ENCODE results near the gene SLX9.

Gene SLX9

GRCh38 chr21:45002381-45003204 is 62.8 kb downstream of the SLX9 start:
- TF ChIP-seq TARDBP (IDR thresholded peaks at IDR 0.05), result no peak
- TF ChIP-seq ZNF384 (IDR thresholded peaks at IDR 0.05), result no peak
- no peak for TF ChIP-seq FOXA1 (IDR thresholded peaks at IDR 0.05)
- no peak for TF ChIP-seq SUZ12 (IDR thresholded peaks at IDR 0.05)
- no peak for TF ChIP-seq ELF4 (IDR thresholded peaks at IDR 0.05)
- TF ChIP-seq FOXM1 (IDR thresholded peaks at IDR 0.05; ENCODE audit: borderline replicate concordance), result no peak
- no peak for TF ChIP-seq NFRKB (IDR thresholded peaks at IDR 0.05)
- TF ChIP-seq PKNOX1 (IDR thresholded peaks at IDR 0.05), result no peak
- no peak for TF ChIP-seq ARNT (IDR thresholded peaks at IDR 0.05)
- no peak for TF ChIP-seq BHLHE40 (IDR thresholded peaks at IDR 0.05; ENCODE audit: borderline replicate concordance)
- TF ChIP-seq CTBP1 (IDR thresholded peaks at IDR 0.05; ENCODE audit: borderline replicate concordance), result no peak
- no peak for DNase-seq (ENCODE audit: extremely low spot score)
- CTCF ChIA-PET, result no interaction called here
- POLR2A ChIA-PET, result no interaction called here

- CTCF ChIA-PET, result no interaction called here
Measured at GRCh38 chr21:45003331-45004058, 63.7 kb downstream of the SLX9 start.

GRCh38 chr21:45004059-45004422 is 64.2 kb downstream of the SLX9 start:
- TF ChIP-seq ZNF384 (IDR thresholded peaks at IDR 0.05), result no peak
- TF ChIP-seq BHLHE40 (IDR thresholded peaks at IDR 0.05; ENCODE audit: borderline replicate concordance), result no peak
- TF ChIP-seq PKNOX1 (IDR thresholded peaks at IDR 0.05), result no peak
- no peak for TF ChIP-seq HDGF (IDR thresholded peaks at IDR 0.05; ENCODE audit: borderline replicate concordance)
- TF ChIP-seq NFRKB (IDR thresholded peaks at IDR 0.05), result no peak
- TF ChIP-seq LEF1 (IDR thresholded peaks at IDR 0.05; ENCODE audit: borderline replicate concordance), result no peak
- no peak for TF ChIP-seq CTBP1 (IDR thresholded peaks at IDR 0.05; ENCODE audit: borderline replicate concordance)
- TF ChIP-seq SUZ12 (IDR thresholded peaks at IDR 0.05), result no peak
- no peak for TF ChIP-seq SP1 (IDR thresholded peaks at IDR 0.05)
- TF ChIP-seq FOXK2 (IDR thresholded peaks at IDR 0.05), result no peak
- no peak for TF ChIP-seq FOXM1 (IDR thresholded peaks at IDR 0.05; ENCODE audit: borderline replicate concordance)
- no peak for TF ChIP-seq ELF4 (IDR thresholded peaks at IDR 0.05)
- TF ChIP-seq L3MBTL2 (conservative IDR thresholded peaks at IDR 0.05), result no peak
- DNase-seq (ENCODE audit: extremely low spot score), result no peak
- POLR2A ChIA-PET, result no interaction called here
- CTCF ChIA-PET, result no interaction called here

More at GRCh38 chr21:45003331-45004058, 63.7 kb downstream of the SLX9 start:
- POLR2A ChIA-PET, result no interaction called here
- no peak for DNase-seq (ENCODE audit: extremely low spot score)
- TF ChIP-seq ZNF384 (IDR thresholded peaks at IDR 0.05) (no peak), PKNOX1 (IDR thresholded peaks at IDR 0.05) (no peak), ARNT (IDR thresholded peaks at IDR 0.05) (no peak), SP1 (IDR thresholded peaks at IDR 0.05) (no peak), FOXA1 (IDR thresholded peaks at IDR 0.05) (no peak), ELF4 (IDR thresholded peaks at IDR 0.05) (no peak)

- DNase-seq (ENCODE audit: extremely low spot score), result no peak
- CTCF ChIA-PET, result interaction anchor here (0.8 kb wide), 1 partner anchor 133 kb away, joined by 4 read pairs; no protein-coding TSS in a partner anchor
- no peak for TF ChIP-seq PKNOX1 (IDR thresholded peaks at IDR 0.05)
- TF ChIP-seq LEF1 (IDR thresholded peaks at IDR 0.05; ENCODE audit: borderline replicate concordance), result no peak
- no peak for TF ChIP-seq SUZ12 (IDR thresholded peaks at IDR 0.05)
- no peak for TF ChIP-seq ZNF384 (IDR thresholded peaks at IDR 0.05)
- no peak for TF ChIP-seq FOXM1 (IDR thresholded peaks at IDR 0.05; ENCODE audit: borderline replicate concordance)
- no peak for TF ChIP-seq ELF4 (IDR thresholded peaks at IDR 0.05)
- no peak for TF ChIP-seq FOXA1 (IDR thresholded peaks at IDR 0.05)
- no peak for TF ChIP-seq NFRKB (IDR thresholded peaks at IDR 0.05)
- TF ChIP-seq SP1 (IDR thresholded peaks at IDR 0.05), result no peak
- no peak for TF ChIP-seq ARNT (IDR thresholded peaks at IDR 0.05)
- TF ChIP-seq HDGF (IDR thresholded peaks at IDR 0.05; ENCODE audit: borderline replicate concordance), result no peak
- TF ChIP-seq CTBP1 (IDR thresholded peaks at IDR 0.05; ENCODE audit: borderline replicate concordance), result no peak
- TF ChIP-seq BHLHE40 (IDR thresholded peaks at IDR 0.05; ENCODE audit: borderline replicate concordance), result no peak
- TF ChIP-seq L3MBTL2 (conservative IDR thresholded peaks at IDR 0.05), result no peak
- TF ChIP-seq FOXK2 (IDR thresholded peaks at IDR 0.05), result no peak
- POLR2A ChIA-PET, result no interaction called here
Measured at GRCh38 chr21:45004481-45005247, 64.8 kb downstream of the SLX9 start.
